Measurements from ENCODE around the gene GLRB.

GRCh38 chr4:157195374-157195773, 119.4 kb downstream of the GLRB start:
- TF ChIP-seq JUNB (IDR thresholded peaks at IDR 0.05), result no peak
- TF ChIP-seq, protein P1, sequence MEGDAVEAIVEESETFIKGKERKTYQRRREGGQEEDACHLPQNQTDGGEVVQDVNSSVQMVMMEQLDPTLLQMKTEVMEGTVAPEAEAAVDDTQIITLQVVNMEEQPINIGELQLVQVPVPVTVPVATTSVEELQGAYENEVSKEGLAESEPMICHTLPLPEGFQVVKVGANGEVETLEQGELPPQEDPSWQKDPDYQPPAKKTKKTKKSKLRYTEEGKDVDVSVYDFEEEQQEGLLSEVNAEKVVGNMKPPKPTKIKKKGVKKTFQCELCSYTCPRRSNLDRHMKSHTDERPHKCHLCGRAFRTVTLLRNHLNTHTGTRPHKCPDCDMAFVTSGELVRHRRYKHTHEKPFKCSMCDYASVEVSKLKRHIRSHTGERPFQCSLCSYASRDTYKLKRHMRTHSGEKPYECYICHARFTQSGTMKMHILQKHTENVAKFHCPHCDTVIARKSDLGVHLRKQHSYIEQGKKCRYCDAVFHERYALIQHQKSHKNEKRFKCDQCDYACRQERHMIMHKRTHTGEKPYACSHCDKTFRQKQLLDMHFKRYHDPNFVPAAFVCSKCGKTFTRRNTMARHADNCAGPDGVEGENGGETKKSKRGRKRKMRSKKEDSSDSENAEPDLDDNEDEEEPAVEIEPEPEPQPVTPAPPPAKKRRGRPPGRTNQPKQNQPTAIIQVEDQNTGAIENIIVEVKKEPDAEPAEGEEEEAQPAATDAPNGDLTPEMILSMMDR (IDR thresholded peaks at IDR 0.05), result no peak
- no peak for TF ChIP-seq MAFK (IDR thresholded peaks at IDR 0.05; ENCODE audit: partially characterized antibody)
- TF ChIP-seq EP300 (IDR thresholded peaks at IDR 0.05), result no peak
- TF ChIP-seq, protein P2, sequence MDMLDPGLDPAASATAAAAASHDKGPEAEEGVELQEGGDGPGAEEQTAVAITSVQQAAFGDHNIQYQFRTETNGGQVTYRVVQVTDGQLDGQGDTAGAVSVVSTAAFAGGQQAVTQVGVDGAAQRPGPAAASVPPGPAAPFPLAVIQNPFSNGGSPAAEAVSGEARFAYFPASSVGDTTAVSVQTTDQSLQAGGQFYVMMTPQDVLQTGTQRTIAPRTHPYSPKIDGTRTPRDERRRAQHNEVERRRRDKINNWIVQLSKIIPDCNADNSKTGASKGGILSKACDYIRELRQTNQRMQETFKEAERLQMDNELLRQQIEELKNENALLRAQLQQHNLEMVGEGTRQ (IDR thresholded peaks at IDR 0.05), result no peak
- TF ChIP-seq RCOR1 (IDR thresholded peaks at IDR 0.05; ENCODE audit: low read depth, low read length), result no peak
- TF ChIP-seq CEBPB (IDR thresholded peaks at IDR 0.05), result no peak
